ENCODE results near the gene STARD8.

- TF ChIP-seq CTCF (IDR thresholded peaks at IDR 0.05; ENCODE audit: insufficient read depth, low read length) (no peak), POLR2AphosphoS5 (IDR thresholded peaks at IDR 0.05; ENCODE audit: low read depth) (no peak), REST (IDR thresholded peaks at IDR 0.05; ENCODE audit: insufficient replicate concordance, low read depth) (no peak), GABPA (IDR thresholded peaks at IDR 0.05; ENCODE audit: low read depth) (no peak), SPI1 (IDR thresholded peaks at IDR 0.05; ENCODE audit: borderline replicate concordance, low read depth) (no peak)
Observed at GRCh38 chrX:68672581-68673318, 25.3 kb downstream of the STARD8 start.

Data from HL-60 (cell line).